GM19035 (cell line): ENCODE results near the gene SLC16A7.

Source experiments
- ATAC-seq: cut with Tn5 transposase; IDR thresholded peaks from one replicate; pipeline ENCODE4 v1.9.1; 2021; ENCODE audit not compliant: unreplicated experiment

SLC16A7 gene

GRCh38 chr12:59833408-59833807 lies 237.6 kb downstream of the SLC16A7 start:
- ATAC-seq, result no peak

GRCh38 chr12:59834659-59835474 lies 239.0 kb downstream of the SLC16A7 start:
- ATAC-seq, result no peak
